GM10847 (cell line): ENCODE results near the gene FTO.

ENCODE experiments used
- POLR2A ChIP-seq: IDR thresholded peaks from 2 replicates; pipeline ENCODE4 v1.6.1; 2011; ENCODE audit not compliant: insufficient read length; ENCODE audit errors: extremely low read depth

The FTO gene

DNA sequence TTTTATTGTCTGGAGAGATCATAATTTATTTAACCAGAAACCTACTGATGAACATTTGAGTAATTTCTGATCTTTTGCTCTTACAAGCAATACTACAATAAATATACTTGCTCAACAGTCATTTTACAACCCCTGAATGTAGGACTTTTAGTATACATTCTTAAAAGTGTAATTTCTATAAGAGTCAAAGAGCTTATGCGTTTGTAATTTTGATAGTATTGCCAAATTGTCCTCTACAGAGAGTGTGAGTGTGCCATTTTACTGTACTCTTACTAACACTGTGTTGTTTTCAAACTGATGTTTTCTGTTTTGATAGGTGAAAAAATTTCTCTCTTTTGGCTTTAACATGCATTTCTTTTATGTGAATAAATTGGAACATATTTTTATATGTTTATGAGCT lies 139.1 kb downstream of the FTO start:
- TF ChIP-seq POLR2A, result no peak

GRCh38 chr16:53844804-53845203 lies 140.8 kb downstream of the FTO start:
- TF ChIP-seq POLR2A, result no peak

DNA sequence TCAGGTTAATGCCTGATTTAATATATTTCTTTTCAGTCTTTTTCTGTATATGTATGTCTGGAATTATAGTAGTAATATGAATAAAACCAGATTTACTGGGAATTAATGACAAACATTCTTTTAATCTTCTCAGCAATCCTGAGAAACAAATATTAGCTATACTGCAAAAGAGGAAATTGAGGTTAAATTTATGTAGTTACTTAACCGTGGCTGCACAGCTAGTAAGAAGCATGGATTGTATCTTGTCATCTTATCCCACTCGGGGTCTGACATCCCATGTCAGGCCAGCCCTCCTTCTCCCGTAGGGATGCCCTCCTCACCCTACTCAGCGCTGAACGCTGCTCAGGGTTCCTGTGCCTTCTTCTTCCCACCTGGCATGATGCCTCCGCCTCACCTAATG lies 143.0 kb downstream of the FTO start:
- no peak for TF ChIP-seq POLR2A

- TF ChIP-seq POLR2A, result no peak
These were observed 144.5 kb downstream of the FTO start for GRCh38 chr16:53848277-53848942.

DNA sequence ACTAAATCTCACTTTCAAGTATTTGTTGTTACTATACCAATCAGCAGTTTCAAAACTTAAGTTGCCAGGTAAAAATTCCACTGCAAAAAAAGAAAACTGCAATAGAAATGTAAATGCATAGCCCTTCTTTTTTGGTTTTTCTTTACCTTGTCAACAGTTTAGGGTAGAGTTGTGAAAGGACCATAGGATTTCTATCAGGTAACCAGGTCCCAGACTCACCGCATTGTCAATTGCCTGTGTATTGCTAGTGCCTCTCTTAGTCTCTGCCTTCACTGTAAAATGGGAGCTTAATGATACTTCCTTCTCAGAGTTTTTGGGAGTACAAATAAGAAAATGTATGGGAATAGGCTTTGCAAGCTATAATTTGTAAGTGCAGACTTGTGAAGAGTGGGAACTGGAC lies 145.0 kb downstream of the FTO start:
- TF ChIP-seq POLR2A, result no peak

DNA sequence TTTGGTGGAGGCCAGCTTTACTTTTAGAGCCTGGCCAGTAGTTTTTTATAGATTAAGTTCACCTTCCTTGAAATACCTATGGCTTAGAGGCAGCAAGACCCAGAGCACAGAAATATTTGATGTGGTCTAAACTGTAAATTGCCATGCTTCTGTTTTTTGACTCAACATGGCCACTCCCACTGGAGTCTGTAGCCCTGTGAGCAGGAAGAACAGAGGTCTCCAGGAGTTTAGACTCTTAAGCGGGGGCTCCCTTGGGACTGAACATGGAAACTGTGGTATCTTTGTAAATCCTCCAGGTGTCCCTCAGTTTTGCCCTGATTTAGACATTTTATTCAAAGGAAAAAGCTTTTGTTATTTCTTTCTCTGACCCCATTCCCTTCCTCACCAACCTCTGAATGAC lies 145.6 kb downstream of the FTO start:
- no peak for TF ChIP-seq POLR2A

GRCh38 chr16:53849994-53850393 lies 146.0 kb downstream of the FTO start:
- TF ChIP-seq POLR2A, result no peak

DNA sequence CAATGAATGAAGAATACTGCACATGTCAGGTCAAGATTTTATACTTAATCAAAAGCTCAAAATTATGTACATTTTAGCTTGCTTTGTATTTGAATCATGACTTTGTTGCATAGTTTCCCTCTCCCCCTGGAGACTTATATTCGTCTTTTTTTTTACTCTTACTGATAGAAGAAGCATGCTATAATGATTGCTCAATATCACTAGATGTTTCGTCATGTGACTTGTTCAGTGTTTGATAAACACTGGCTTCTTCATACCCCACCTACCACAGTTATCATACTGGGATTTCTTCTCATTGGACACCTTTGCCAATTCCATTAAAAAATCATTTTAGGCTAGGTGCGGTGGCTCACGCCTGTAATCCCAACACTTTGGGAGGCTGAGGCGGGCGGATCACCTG lies 148.7 kb downstream of the FTO start:
- no peak for TF ChIP-seq POLR2A

- TF ChIP-seq POLR2A, result no peak
These were observed 151.1 kb downstream of the FTO start for GRCh38 chr16:53855056-53855455.

GRCh38 chr16:53855511-53855910 lies 151.6 kb downstream of the FTO start:
- no peak for TF ChIP-seq POLR2A

DNA sequence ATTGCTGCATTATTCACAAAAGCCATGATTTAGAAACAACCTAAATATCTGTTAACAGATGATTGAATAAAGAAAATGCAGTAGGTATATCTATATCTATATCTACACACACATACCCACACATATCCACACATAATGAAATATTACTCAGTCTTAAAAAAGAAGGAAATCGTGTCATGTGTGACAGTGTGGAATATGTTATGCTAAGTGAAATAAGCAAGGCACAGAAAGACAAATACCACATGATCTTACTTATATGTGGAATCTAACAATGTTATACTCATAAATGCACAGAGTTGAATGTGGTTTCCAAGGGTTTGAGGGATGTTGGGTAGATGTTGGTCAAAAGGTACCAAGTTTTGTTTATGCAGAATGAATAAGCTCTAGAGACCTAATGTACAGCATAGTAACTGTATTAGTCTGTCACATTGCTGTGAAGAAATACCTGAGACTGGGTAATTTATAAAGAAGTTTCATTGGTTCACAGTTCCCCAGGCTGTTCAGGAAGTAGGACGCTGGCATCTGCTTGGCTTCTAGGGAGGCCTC lies 156.1 kb downstream of the FTO start:
- TF ChIP-seq POLR2A, result no peak

- no peak for TF ChIP-seq POLR2A
These were observed 159.9 kb downstream of the FTO start for GRCh38 chr16:53863861-53864260.

- no peak for TF ChIP-seq POLR2A
These were observed 161.0 kb downstream of the FTO start for GRCh38 chr16:53864819-53865493.

DNA sequence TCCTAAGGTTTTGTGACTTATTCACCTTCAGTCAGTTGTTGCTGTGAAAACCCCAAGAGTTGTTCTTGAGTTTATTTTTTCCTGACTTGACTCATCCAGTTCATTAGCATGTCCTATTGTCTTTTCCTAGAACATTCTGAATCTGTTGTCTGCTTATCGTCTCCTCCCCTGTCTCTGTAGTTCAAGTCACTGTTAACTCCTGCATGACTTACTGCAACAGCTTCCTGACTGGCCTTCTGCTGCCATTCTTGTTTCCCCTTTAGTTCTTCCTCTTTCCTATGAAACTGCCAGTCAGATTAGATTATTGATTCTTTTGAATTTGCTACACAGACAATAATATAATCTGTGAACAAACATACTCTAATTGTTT lies 161.5 kb downstream of the FTO start:
- TF ChIP-seq POLR2A, result no peak

- TF ChIP-seq POLR2A, result no peak
These were observed 162.6 kb downstream of the FTO start for GRCh38 chr16:53866520-53866919.

DNA sequence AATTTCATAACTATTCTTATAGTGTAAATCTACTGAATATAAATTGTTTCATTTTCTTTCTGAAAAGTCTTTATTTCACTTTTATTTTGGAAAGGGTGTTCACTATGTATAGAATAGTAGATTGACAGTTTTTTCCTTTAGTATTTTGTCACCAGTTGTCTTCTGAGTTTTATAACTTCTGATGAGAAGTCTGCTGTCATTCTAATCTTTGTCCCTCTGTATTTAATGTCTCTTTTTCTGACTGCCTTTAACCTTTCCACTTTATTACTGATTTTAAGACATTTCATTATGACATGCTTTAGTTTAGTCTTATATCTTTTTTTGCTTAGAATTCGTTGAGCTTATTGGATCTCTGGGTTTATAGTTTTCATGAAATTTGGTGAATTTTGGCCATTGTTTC lies 166.9 kb downstream of the FTO start:
- no peak for TF ChIP-seq POLR2A

GRCh38 chr16:53872248-53873221 lies 168.6 kb downstream of the FTO start:
- no peak for TF ChIP-seq POLR2A
